ENCODE data around the gene ZMAT5.

The ZMAT5 gene

GRCh38 chr22:29816128-29816527 is 49.3 kb upstream of the ZMAT5 start:
- H3K4me1 ChIP-seq (ENCODE audit: control insufficient read depth, insufficient read depth, low read length), result no peaks in the 10 kb centered on the region
- POLR2A ChIA-PET, result interaction anchor here (0.6 kb wide), 1 partner anchor 226 kb away, joined by 4 read pairs; no protein-coding TSS in a partner anchor
- H3K36me3 ChIP-seq (ENCODE audit: control insufficient read depth in 2 of 2, insufficient read depth in 1 of 2, low read length in 2 of 2), result peaks cover 32 to 95% of the 10 kb centered on the region in 2 experiments; a peak in 2 of 3 replicates
- TF ChIP-seq ZNF596 (tag by site-specific recombination; IDR thresholded peaks at IDR 0.05) (no peak), ZNF785 (tag by site-specific recombination; IDR thresholded peaks at IDR 0.05) (no peak), ZNF645 (tag by site-specific recombination; IDR thresholded peaks at IDR 0.05) (no peak), ZNF624 (tag by site-specific recombination; IDR thresholded peaks at IDR 0.05) (no peak), ZNF174 (tag by site-specific recombination; IDR thresholded peaks at IDR 0.05) (no peak), MEIS1 (CRISPR knock-in tag; IDR thresholded peaks at IDR 0.05; ENCODE audit: borderline replicate concordance) (no peak), SALL2 (tag by site-specific recombination; IDR thresholded peaks at IDR 0.05; ENCODE audit: borderline replicate concordance) (no peak), ZIC2 (tag by site-specific recombination; IDR thresholded peaks at IDR 0.05) (no peak), ZNF157 (tag by site-specific recombination; IDR thresholded peaks at IDR 0.05) (no peak), ZEB2 (tag by site-specific recombination; IDR thresholded peaks at IDR 0.05) (no peak), ZNF433 (tag by site-specific recombination; IDR thresholded peaks at IDR 0.05; ENCODE audit: low read depth) (no peak), ZNF169 (tag by site-specific recombination; IDR thresholded peaks at IDR 0.05) (no peak), SCRT1 (tag by site-specific recombination; IDR thresholded peaks at IDR 0.05; ENCODE audit: borderline replicate concordance) (no peak), ZNF10 (tag by site-specific recombination; IDR thresholded peaks at IDR 0.05) (no peak)
- TF ChIP-seq, protein P1, sequence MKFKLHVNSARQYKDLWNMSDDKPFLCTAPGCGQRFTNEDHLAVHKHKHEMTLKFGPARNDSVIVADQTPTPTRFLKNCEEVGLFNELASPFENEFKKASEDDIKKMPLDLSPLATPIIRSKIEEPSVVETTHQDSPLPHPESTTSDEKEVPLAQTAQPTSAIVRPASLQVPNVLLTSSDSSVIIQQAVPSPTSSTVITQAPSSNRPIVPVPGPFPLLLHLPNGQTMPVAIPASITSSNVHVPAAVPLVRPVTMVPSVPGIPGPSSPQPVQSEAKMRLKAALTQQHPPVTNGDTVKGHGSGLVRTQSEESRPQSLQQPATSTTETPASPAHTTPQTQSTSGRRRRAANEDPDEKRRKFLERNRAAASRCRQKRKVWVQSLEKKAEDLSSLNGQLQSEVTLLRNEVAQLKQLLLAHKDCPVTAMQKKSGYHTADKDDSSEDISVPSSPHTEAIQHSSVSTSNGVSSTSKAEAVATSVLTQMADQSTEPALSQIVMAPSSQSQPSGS (tag by site-specific recombination; IDR thresholded peaks at IDR 0.05; ENCODE audit: low read depth), result no peak
- TF ChIP-seq, protein P2, sequence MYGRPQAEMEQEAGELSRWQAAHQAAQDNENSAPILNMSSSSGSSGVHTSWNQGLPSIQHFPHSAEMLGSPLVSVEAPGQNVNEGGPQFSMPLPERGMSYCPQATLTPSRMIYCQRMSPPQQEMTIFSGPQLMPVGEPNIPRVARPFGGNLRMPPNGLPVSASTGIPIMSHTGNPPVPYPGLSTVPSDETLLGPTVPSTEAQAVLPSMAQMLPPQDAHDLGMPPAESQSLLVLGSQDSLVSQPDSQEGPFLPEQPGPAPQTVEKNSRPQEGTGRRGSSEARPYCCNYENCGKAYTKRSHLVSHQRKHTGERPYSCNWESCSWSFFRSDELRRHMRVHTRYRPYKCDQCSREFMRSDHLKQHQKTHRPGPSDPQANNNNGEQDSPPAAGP (tag by site-specific recombination; IDR thresholded peaks at IDR 0.05), result no peak
- H3K9me3 ChIP-seq (ENCODE audit: control insufficient read depth, insufficient read depth, low read depth, low read length), result no peaks in the 10 kb centered on the region
- CTCF ChIA-PET, result interaction anchor here (0.6 to 4.4 kb wide), 4 partner anchors 12 to 292 kb away, joined by 4 to 19 read pairs (median 5); no protein-coding TSS in a partner anchor
- no peak overlapping the region for H3K27ac ChIP-seq (ENCODE audit: extremely low read depth, low read depth, low read length)
- H3K4me3 ChIP-seq (ENCODE audit: low read depth, low read length), result no peak overlapping the region

GRCh38 chr22:29815580-29815979 is 48.8 kb upstream of the ZMAT5 start:
- Histone ChIP-seq H3K27ac (ENCODE audit: extremely low read depth, low read depth, low read length) (no peak overlapping the region), H3K36me3 (ENCODE audit: control insufficient read depth in 2 of 2, insufficient read depth in 1 of 2, low read length in 2 of 2) (peaks cover 38 to 97% of the 10 kb centered on the region in 2 experiments; a peak in 2 of 3 replicates), H3K4me3 (ENCODE audit: low read depth, low read length) (no peak overlapping the region), H3K9me3 (ENCODE audit: control insufficient read depth, insufficient read depth, low read depth, low read length) (no peaks in the 10 kb centered on the region), H3K4me1 (ENCODE audit: control insufficient read depth, insufficient read depth, low read length) (no peaks in the 10 kb centered on the region)
- CTCF ChIA-PET, result interaction anchor here (0.6 to 4.4 kb wide), 4 partner anchors 11 to 293 kb away, joined by 4 to 19 read pairs (median 5); no protein-coding TSS in a partner anchor
- TF ChIP-seq ZNF423 (tag by site-specific recombination; IDR thresholded peaks at IDR 0.05), result no peak
- POLR2A ChIA-PET, result interaction anchor here (0.7 kb wide), 1 partner anchor 23 kb away, joined by 3 read pairs; the partner anchor contains the start of gene ASCC2

DNA sequence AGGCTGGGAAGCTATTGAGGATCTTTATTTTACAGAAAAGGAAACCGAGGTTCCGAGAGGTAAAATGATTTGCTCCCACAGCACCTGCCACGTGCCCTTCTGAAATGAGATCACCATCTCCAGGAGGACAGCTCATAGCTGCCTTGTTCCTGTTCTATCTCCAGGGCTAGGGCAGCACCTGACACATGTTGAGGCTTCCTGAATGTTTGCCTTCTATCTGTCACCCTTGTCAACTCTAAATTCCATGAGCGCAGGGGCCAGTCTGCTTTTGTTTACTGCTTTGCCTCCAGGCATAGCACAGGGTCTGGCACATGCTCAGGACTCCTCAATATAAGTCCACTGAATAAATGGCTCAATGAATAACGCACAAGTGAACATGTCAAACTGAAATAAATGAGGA is 47.2 kb upstream of the ZMAT5 start:
- Histone ChIP-seq H3K27ac (ENCODE audit: extremely low read depth, low read depth, low read length) (no peak overlapping the region), H3K4me3 (ENCODE audit: low read depth, low read length) (no peak overlapping the region), H3K36me3 (ENCODE audit: control insufficient read depth in 2 of 2, insufficient read depth in 1 of 2, low read length in 2 of 2) (peaks cover 35 to 93% of the 10 kb centered on the region in 2 experiments; a peak in 2 of 3 replicates), H3K4me1 (ENCODE audit: control insufficient read depth, insufficient read depth, low read length) (no peaks in the 10 kb centered on the region), H3K9me3 (ENCODE audit: control insufficient read depth, insufficient read depth, low read depth, low read length) (no peaks in the 10 kb centered on the region)
- CTCF ChIA-PET, result interaction anchor here (0.5 to 4.4 kb wide), 6 partner anchors 16 to 1924 kb away, joined by 3 to 19 read pairs (median 3); no protein-coding TSS in a partner anchor
- TF ChIP-seq ZNF211 (tag by site-specific recombination; IDR thresholded peaks at IDR 0.05; ENCODE audit: low read depth) (no peak), ZBTB44 (tag by site-specific recombination; IDR thresholded peaks at IDR 0.05) (no peak), ZNF112 (tag by site-specific recombination; IDR thresholded peaks at IDR 0.05) (no peak), YY2 (tag by site-specific recombination; IDR thresholded peaks at IDR 0.05) (no peak), ZNF184 (tag by site-specific recombination; IDR thresholded peaks at IDR 0.05) (no peak), ZNF677 (tag by site-specific recombination; IDR thresholded peaks at IDR 0.05) (no peak), ZBTB10 (tag by site-specific recombination; IDR thresholded peaks at IDR 0.05) (no peak)
- POLR2A ChIA-PET, result no interaction called here

Data from HEK293 (cell line).